Muscle layer of duodenum (tissue), 2 donors: ENCODE measurements around the gene TMC4.
A peak's percentile ranks its signal among the peaks of the same experiment; 100 is the strongest.

ENCODE experiments used
- H3K27ac ChIP-seq: one replicate; pipeline ENCODE4 v1.7.0; 2013; ENCODE audit warnings: mild to moderate bottlenecking, low read length
- H3K27me3 ChIP-seq: one replicate; pipeline ENCODE4 v1.7.0; 2013; ENCODE audit warnings: low read depth, mild to moderate bottlenecking, control low read depth, low read length
- H3K36me3 ChIP-seq, 2 donors: one replicate each; pipeline ENCODE4 v1.7.0; 2013; ENCODE audit warnings: low read length in 2 of 2, control low read depth in 1 of 2, mild to moderate bottlenecking in 1 of 2; ENCODE audit not compliant: insufficient read depth in 2 of 2, control insufficient read depth in 1 of 2
- H3K4me1 ChIP-seq, 2 donors: one replicate each; pipeline ENCODE4 v1.7.0; 2013; ENCODE audit warnings: low read length in 2 of 2, mild to moderate bottlenecking in 2 of 2, control low read depth in 1 of 2, moderate library complexity in 1 of 2; ENCODE audit not compliant: insufficient read depth in 2 of 2, control insufficient read depth in 1 of 2
- H3K4me3 ChIP-seq, 2 donors: one replicate each; pipeline ENCODE4 v1.7.0; 2013; ENCODE audit warnings: low read length in 2 of 2, low read depth in 1 of 2, mild to moderate bottlenecking in 1 of 2
- H3K9me3 ChIP-seq, 2 donors: one replicate each; pipeline ENCODE4 v1.7.0; 2013; ENCODE audit warnings: low read length in 2 of 2, control low read depth in 1 of 2, mild to moderate bottlenecking in 1 of 2; ENCODE audit not compliant: control insufficient read depth in 1 of 2
- donor health status: healthy.

Gene TMC4

DNA sequence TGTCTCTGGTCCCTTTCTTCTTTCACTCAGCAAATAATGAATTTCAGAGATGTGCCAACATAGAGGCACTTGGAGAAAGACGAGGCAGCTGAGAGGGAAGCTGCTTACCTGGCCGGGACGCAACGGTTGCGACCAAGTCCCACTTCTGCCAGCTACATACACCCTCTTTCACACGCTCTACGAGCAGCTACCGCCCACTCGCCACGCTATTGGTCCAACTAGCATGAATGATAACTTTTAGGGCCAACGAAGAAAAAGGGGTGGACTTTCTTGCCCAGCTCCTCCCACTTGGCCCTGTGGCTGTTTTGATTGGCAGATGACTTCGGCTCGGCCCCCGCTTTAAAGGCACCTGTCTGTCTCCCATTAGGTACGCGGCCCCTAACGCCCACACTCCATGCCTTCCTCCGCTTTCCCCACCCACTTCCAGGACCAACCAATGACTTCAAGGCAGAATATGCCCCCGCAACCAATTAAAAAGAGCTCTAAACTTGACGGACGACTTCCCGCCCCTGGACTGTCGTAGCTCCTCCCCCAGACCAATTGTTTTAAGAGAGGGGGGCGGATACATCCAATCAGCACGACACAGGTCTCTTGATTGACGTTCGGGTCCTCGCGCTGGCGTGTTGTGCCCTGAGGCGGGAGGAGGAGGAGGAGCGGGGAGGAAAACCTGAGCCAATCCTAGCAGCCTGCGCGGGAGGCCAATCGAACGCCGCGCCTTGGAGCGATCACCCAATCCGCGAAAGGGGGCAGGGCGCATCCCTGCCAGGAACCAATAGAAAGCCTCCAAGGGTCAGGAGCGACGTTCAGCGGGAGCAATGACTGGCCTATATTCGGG, 35.9 kb downstream of the TMC4 start:
- H3K27ac ChIP-seq = peak overlapping the region; percentile 45
- H3K9me3 ChIP-seq = no peaks in the 10 kb centered on the region
- H3K4me3 ChIP-seq = peak overlapping the region; percentile 83 to 90
- H3K4me1 ChIP-seq = peaks cover 4 to 36% of the 10 kb centered on the region in 2 donors
- no peaks in the 10 kb centered on the region for H3K27me3 ChIP-seq
- peaks cover 0 to 3% of the 10 kb centered on the region in 2 donors for H3K36me3 ChIP-seq

DNA sequence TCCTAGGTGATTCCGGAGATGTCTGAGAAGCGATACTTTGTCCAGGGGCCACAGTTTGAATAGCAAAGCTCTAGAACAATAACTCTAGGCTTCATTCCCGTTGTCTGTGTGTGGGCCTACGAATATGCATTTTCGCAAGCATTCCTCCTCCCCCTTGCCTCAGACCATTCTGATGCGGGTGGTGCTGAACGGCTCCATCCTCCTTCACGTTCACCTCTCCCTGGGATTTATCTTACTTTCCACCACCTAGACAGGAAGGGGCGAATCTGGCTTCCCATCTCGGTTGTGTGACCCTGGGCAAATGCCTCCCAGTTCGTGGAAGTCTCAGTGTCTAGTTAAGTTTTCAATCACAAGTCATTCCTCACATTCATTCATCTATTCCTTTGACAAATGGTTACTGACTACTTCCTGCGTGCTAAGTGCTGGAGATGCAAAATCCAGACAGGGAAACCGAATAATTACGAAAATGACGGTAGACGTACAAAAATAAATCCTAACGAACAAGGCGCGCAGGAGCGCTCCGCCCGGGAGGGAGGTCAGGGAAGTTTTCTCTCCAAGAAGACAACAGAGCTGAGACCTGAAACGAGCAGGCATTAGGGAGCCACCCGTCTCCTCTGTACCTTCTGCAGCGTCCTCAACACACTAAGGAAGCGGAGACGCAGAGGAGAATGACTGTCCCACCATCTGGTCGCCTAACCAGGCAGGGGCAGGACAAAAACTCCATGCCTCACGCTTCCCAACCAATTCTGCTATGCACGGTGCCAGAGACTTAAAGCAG, 36.7 kb downstream of the TMC4 start:
- H3K36me3 ChIP-seq = peaks cover 8 to 9% of the 10 kb centered on the region in 2 donors

DNA sequence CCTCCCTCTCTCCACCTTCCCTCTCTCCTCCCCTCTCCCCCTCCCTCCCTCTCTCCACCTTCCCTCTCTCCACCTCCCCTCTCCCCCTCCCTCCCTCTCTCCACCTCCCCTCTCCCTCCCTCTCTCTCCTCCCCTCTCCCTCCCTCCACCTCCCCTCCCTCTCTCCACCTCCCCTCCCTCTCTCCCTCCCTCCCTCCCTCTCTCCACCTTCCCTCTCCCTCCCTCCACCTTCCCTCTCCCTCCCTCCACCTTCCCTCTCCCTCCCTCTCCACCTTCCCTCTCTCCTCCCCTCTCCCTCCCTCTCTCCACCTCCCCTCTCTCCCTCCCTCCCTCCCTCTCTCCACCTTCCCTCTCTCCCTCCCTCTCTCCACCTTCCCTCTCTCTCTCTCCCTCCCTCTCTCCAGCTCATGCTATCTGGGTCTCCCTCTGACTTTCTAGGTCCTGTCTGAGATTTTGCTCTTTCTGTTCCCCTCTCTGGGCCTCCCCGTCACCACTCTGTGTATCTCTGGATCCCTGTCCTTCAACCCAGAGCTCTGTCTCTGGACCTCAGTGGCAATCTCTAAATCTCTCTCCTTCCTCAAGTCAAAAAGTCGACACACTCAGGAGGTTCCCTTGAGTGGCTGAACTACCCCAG, 38.9 kb downstream of the TMC4 start:
- Histone ChIP-seq H3K4me3 (no peak overlapping the region), H3K9me3 (no peaks in the 10 kb centered on the region), H3K27me3 (no peaks in the 10 kb centered on the region), H3K36me3 (peaks cover 8 to 29% of the 10 kb centered on the region in 2 donors), H3K27ac (no peak overlapping the region), H3K4me1 (peaks cover 4 to 15% of the 10 kb centered on the region in 2 donors)

More for the DNA sequence above, 36.7 kb downstream of the TMC4 start:
- Histone ChIP-seq H3K4me1 (peaks cover 4 to 36% of the 10 kb centered on the region in 2 donors), H3K9me3 (no peaks in the 10 kb centered on the region), H3K4me3 (peak overlapping the region; percentile 83 to 90), H3K27ac (no peak overlapping the region), H3K27me3 (no peaks in the 10 kb centered on the region)

DNA sequence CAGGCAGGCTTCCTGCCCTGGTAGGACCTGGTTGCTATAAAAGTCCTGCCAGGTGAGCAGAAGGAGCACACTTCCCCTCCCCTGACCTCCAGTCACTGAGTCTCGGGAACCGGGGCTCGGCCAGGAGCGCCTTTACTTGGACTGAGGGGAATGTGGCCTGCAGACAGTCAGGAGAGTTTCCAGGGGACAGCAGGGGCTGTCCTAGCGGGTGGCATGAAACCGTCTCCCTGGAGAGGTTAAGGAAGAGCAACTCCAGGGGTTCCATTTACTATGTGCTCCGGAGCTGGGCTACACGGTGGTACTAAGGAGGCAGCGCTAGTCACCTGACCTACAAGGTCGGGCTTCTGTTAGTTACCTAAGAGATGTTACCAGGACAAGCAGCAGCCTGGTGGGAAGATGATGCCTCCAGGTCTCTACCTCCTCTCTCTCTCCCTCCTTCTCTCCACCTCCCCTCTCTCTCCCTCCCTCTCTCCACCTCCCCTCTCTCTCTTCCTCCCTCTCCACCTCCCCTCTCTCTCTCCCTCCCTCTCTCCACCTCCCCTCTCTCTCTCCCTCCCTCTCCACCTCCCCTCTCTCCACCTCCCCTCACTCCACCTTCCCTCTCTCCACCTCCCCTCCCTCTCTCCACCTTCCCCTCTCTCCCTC, 39.5 kb downstream of the TMC4 start:
- Histone ChIP-seq H3K27ac (no peak overlapping the region), H3K4me3 (no peak overlapping the region), H3K9me3 (no peaks in the 10 kb centered on the region), H3K27me3 (no peaks in the 10 kb centered on the region), H3K36me3 (peaks cover 8 to 35% of the 10 kb centered on the region in 2 donors), H3K4me1 (peaks cover 0 to 9% of the 10 kb centered on the region in 2 donors)

DNA sequence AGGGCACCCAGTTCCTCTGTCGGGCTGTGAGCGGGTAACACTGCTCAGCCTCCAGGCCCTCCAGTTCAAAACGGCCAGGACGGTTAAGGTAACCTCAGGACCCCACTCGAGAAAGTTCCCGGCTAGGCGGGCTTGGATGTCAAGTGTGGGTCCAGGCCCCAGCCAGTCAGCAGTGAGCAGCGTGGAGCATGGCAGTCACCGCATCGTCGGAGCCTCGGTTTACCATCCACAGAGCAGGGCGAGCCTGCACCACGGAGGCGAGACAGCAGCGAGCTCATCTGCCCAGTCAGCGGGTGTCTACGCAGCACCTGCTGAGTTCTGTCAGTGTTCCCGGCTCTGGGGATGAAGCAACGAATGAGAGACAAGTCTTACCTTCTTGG, 43.4 kb downstream of the TMC4 start:
- H3K4me3 ChIP-seq = no peak overlapping the region
- no peaks in the 10 kb centered on the region for H3K4me1 ChIP-seq
- no peaks in the 10 kb centered on the region for H3K9me3 ChIP-seq
- peaks cover 22 to 72% of the 10 kb centered on the region in 2 donors for H3K36me3 ChIP-seq
- no peaks in the 10 kb centered on the region for H3K27me3 ChIP-seq
- H3K27ac ChIP-seq = no peak overlapping the region

DNA sequence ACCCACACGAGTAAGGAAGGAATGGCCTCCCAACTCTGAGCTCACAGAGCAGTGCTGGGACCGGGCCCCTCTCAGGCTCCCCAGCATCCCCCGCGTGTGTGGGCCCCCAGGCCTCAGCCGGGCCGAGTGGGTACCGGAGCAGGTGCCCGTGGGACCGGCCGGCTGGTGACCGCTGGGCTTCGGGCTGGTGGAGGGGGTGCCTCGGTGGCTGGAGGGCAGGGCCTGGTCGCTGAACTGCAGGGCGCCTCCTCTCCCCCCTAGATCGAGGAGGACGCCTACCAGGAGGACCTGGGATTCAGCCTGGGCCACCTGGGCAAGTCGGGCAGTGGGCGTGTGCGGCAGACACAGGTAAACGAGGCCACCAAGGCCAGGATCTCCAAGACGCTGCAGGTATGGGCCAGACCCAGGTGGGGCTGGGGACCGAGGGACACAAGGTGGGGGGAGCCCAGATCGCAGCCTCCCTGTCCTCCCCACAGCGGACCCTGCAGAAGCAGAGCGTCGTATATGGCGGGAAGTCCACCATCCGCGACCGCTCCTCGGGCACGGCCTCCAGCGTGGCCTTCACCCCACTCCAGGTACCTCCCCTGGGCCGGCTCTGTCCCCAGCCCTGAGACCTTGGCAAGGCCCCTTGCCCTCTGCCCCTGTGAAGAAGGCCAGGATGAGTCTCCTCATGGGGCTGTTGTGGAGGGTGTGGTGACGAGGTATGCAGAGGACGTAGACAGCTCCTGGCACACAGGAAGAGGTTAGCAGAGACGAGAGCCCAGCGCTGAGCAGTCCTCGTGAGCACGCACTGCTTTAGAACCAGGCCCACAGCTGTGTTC, 44.0 kb downstream of the TMC4 start:
- Histone ChIP-seq H3K27ac (no peak overlapping the region), H3K9me3 (no peaks in the 10 kb centered on the region), H3K4me3 (no peak overlapping the region), H3K4me1 (no peaks in the 10 kb centered on the region), H3K27me3 (no peaks in the 10 kb centered on the region), H3K36me3 (peaks cover 27 to 78% of the 10 kb centered on the region in 2 donors)

DNA sequence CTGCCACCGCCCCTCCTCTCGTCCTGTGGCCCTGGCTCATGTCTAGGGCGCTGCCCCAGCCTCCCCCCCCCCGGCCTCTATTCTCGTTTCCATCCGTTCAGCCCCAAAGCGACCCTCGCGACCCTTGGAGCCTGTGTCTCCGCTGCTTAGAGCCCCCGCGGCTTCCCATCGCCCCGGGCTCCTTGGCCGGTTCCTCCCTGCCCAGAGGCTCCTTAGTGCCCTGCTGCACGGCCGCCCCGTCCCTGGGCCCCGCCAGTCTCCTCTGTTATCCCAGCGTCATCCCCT, 44.6 kb downstream of the TMC4 start:
- Histone ChIP-seq H3K27me3 (no peaks in the 10 kb centered on the region), H3K4me1 (no peaks in the 10 kb centered on the region), H3K27ac (no peak overlapping the region), H3K4me3 (no peak overlapping the region), H3K9me3 (no peaks in the 10 kb centered on the region), H3K36me3 (peaks cover 30 to 85% of the 10 kb centered on the region in 2 donors)

DNA sequence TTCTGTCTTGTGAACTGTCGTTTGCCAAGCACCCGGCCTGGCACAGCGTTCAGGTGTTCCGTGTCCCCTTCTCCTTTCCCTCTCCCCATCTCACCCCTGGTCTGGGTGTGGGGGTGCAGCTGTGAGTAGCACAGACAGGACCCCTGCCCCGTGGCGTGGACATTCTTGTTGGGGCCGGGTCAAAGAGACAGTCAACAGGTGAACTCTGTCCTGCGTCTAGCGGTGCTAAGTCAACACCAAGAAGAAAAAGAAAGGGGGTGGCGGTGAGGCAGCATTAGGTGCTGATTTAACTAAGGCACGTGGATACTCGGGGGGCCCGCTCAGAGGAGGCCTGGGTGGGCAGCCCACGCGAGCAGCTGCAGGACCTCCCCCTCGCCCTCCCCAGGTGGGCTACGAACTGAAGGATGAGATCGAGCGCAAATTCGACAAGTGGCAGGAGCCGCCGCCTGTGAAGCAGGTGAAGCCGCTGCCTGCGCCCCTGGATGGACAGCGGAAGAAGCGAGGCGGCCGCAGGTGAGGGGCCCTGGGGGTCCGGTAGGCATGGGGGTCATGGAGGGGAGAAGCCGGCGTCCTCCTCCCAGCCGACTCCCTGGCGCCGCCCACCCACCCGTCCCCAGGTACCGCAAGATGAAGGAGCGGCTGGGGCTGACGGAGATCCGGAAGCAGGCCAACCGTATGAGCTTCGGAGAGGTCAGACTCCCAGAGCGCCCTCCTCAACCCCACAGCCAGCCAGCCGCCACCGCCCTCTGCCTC, 45.1 kb downstream of the TMC4 start:
- Histone ChIP-seq H3K4me1 (no peaks in the 10 kb centered on the region), H3K9me3 (no peaks in the 10 kb centered on the region), H3K27me3 (no peaks in the 10 kb centered on the region), H3K36me3 (peaks cover 30 to 90% of the 10 kb centered on the region in 2 donors), H3K4me3 (no peak overlapping the region), H3K27ac (no peak overlapping the region)

DNA sequence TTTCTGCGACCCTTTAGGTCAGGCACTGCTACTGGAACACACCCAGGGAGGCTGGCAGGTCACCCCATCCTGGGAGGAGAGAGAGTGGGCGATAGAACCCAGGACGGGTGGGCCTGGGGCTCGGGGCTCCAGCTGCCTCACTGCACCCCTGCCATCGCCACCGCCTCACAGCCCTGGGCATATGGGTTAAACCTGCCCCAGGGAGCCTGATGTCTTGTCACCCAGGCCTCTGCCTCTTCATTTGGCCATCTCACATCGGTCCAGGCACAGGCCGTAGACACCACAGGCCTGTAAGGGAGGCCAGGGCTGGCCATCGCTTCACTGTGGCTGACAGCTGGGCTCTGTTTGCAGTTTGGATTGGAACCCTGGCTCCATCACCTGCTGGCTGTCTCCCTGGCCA, 47.2 kb downstream of the TMC4 start:
- Histone ChIP-seq H3K27me3 (no peaks in the 10 kb centered on the region), H3K4me1 (no peaks in the 10 kb centered on the region), H3K4me3 (no peak overlapping the region), H3K27ac (no peak overlapping the region), H3K9me3 (no peaks in the 10 kb centered on the region), H3K36me3 (peaks cover 37 to 94% of the 10 kb centered on the region in 2 donors)

DNA sequence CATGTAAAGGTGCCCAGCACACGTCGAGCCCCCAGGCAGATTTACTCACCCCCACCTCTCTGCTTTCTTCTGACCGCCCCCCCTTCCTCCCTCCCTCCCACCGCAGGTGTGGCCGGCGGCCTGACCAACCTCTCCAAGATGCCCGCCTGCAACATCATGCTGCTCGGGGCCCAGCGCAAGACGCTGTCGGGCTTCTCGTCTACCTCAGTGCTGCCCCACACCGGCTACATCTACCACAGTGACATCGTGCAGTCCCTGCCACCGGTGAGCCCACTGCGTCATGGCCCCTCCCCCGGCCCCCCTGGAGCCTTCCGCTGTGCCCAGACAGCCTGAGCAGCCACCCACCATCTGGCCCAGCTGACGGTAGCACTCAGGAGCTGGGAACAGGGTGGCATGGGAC, 48.6 kb downstream of the TMC4 start:
- H3K27me3 ChIP-seq = no peaks in the 10 kb centered on the region

More for the DNA sequence above, 48.6 kb downstream of the TMC4 start:
- Histone ChIP-seq H3K4me1 (no peaks in the 10 kb centered on the region), H3K27ac (no peak overlapping the region), H3K4me3 (no peak overlapping the region), H3K36me3 (peaks cover 44 to 93% of the 10 kb centered on the region in 2 donors), H3K9me3 (no peaks in the 10 kb centered on the region)
